ENCODE measurements around the gene ACVR2A.

DNA sequence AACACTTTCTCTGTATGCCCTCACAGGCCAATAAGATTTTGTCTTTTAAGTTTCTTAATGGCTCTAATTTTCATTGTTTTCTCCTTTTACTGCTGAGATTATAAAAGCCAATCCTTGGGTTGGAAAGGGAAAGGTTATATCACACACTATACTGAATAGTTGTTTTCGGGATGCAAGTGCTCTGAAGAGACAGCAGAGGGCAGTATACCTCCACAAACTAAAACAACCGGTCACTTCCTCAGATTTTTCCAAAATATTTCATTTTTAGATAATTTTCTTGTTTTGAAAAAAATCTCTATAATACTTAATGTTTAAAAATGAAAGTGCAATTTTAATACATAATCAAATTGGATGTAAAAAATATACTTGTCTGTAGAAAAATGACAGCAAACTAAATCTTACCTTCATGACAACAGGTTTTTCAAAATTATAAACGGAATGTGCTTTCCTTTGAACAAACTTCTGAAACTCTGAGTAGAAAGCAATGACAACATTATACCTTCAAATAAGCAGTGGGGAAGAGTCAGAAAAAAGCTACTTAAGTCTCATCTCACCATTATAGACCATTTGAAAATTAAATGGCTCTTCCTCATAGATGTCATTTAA is 93.0 kb downstream of the ACVR2A start:
- TF ChIP-seq, protein P1, sequence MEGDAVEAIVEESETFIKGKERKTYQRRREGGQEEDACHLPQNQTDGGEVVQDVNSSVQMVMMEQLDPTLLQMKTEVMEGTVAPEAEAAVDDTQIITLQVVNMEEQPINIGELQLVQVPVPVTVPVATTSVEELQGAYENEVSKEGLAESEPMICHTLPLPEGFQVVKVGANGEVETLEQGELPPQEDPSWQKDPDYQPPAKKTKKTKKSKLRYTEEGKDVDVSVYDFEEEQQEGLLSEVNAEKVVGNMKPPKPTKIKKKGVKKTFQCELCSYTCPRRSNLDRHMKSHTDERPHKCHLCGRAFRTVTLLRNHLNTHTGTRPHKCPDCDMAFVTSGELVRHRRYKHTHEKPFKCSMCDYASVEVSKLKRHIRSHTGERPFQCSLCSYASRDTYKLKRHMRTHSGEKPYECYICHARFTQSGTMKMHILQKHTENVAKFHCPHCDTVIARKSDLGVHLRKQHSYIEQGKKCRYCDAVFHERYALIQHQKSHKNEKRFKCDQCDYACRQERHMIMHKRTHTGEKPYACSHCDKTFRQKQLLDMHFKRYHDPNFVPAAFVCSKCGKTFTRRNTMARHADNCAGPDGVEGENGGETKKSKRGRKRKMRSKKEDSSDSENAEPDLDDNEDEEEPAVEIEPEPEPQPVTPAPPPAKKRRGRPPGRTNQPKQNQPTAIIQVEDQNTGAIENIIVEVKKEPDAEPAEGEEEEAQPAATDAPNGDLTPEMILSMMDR (IDR thresholded peaks at IDR 0.05) = peak; percentile 79 to 89 (median 86)
- no peak for TF ChIP-seq POLR2A (IDR thresholded peaks at IDR 0.05)

Measured in right lobe of liver (tissue), 4 donors.